Thyroid gland (tissue), 4 donors: Measurements from ENCODE around the gene MKKS.

Experiments
- CTCF ChIP-seq, 6 experiments: fragments of 200-600 bp in 3 of 6; fragments of 450-650 bp in 3 of 6; sonication (generic) in 3 of 6; IDR thresholded peaks; one replicate each; pipeline ENCODE4 v1.5.1; 2016 to 2019; ENCODE audit warnings: antibody characterized with exemption in 6 of 6, mild to moderate bottlenecking in 2 of 6, inconsistent platforms in 1 of 6, moderate library complexity in 1 of 6
- POLR2A ChIP-seq, 2 donors: fragments of 450-650 bp; IDR thresholded peaks; one replicate each; pipeline ENCODE4 v1.6.1; 2017; ENCODE audit warnings: antibody characterized with exemption in 2 of 2, mild to moderate bottlenecking in 2 of 2, moderate library complexity in 1 of 2

DNA sequence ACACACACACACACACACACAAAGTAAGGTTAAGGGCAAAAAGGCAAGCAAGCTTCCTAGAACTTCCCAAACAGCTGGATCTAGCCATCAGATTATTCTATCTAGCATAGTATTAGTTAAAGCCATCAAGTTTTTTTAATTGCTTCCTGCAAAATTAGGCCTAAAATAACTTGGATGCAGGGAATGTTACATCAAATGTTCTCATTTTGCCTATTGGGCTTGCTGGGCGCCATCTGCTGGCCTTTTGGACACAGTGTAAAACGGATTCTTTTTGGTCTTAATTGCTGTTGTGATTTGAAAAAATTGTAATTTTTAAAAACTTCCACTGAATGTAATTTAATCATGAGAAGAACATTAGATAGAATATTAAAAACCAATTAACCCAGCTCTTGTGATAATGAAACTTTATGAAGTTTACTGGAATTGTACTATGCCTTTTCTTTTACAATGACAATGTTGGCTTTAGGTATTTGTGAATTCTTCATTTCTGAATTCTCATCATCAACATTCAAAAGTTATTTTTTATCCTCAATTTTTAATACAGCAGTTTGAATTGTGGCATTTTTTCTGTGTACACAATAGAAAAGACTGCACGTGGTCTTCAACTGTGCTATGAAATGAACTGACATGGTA is 6.8 kb downstream of the MKKS start:
- TF ChIP-seq CTCF (IDR thresholded peaks at IDR 0.05), result peak; percentile 35 to 88 (median 58)
- TF ChIP-seq POLR2A (IDR thresholded peaks at IDR 0.05), result no peak
